Right ventricle myocardium inferior (tissue), 1 donor: ENCODE data around the gene GGTA1. TPM values are rescaled to one million over a fixed set of nuclear protein-coding genes. Genes with fewer than 3 reads are reported as not detected.
A peak's percentile ranks its signal among the peaks of the same experiment; 100 is the strongest.

Experiments used
- ATAC-seq: fragments of 200-7000 bp; cut with Tn5 transposase; one replicate; pipeline ENCODE4 v1.9.1; 2020; ENCODE audit warnings: mild to moderate bottlenecking, moderate library complexity
- DNase-seq: peaks from one replicate; pipeline ENCODE4 v3.0.0; 2021; ENCODE audit errors: missing footprints
- intact Hi-C: fragments of 100-400 bp; cut with DNase I; formaldehyde crosslinking; loops from one replicate; pipeline ENCODE4 v1.11.0; 2022
- total RNA-seq: library from RNA; stranded (reverse); fragmentation: NEBNext Ultra II Directional; extraction: Animal tissue kit (Norgen Biotek cat#: 25700); gene quantifications from one replicate; pipeline ENCODE4 v1.2.1, GENCODE V29; 2021
- donor health status: DM: no; HTN: yes; CAD: no; lungs with severe emphysema.

Gene GGTA1
- total RNA-seq, 1 donor from 2014 or later: 27.9 TPM

DNA sequence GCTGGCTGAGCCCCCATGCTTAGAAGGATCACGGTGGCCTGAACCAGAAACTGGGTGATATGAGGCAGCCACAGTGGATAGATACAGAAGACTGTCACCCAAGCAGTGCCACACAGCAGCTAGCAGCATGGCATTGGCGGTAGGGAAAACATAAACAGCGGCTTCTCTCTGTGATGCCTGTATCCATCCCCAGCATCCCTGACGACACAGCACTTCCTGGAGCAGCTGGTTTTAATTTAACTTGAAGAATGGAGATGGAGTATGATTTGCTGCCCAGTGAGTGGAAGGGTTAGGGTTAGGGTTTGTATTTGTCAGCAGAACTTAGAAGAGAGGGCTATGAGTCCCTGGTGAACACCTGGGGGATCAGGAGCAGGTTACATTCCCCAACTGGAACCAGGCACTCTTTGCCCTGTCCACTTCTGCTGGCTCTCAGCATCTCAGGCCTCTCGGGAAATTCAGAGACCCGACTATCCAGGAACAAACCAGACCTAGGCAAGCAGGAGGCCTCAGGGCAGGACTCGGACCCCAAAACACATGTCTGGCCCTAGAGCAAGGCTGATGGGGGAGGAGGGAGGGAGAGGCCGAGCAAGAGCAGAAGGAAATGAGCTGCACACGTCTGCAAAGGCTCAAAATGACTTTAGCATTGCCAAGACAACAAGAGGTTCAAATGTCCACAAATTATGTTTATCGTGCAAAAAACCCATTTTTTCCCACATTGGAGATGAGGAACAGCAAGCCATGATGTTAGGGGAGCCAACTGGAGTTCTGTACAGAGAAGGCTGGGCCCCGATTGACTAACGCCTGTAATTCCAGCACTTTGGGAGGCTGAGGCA is 6.5 kb upstream of the GGTA1 start:
- intact Hi-C loops: no loop called here
- ATAC-seq: peak; percentile 15
- DNase-seq: no peak

DNA sequence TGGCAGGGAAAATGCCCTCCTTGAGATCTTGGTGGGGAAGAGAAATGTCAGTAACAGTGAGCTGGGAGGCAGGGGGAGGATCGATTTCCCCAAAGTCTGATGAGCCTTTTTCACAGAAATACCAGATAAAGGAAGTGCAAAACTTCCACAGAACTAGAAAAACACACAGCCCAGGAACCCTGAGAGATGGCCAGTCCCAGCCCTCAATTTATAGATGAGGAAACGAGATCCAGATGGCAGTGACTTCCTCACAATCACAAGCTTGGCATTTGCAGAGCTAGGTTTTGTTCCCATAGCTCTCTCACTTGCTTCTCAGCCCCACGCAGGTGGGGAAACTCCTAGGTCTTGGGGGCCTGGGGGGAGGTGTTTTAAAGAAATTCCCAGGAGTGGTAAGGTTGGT is 3.8 kb upstream of the GGTA1 start:
- intact Hi-C loops: no loop called here
- DNase-seq: no peak
- ATAC-seq: no peak

DNA sequence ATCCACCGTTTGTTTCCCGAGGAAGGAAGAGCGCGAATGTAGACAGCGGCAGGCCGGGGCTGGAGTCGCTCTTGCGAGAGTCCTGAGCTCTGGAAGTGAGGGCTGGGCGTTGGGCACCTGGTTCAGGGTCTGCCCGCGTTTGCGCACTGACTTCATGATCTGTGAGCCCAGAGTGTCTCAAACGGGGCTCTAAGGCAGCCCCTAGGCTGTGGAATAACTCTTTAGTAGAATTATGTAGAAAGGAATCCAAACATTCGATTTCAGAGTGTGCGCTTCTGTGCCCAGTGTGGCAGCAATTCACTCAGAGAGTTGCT is 478 bp upstream of the GGTA1 start:
- DNase-seq (no peak), ATAC-seq (no peak)
- intact Hi-C loops: no loop called here

DNA sequence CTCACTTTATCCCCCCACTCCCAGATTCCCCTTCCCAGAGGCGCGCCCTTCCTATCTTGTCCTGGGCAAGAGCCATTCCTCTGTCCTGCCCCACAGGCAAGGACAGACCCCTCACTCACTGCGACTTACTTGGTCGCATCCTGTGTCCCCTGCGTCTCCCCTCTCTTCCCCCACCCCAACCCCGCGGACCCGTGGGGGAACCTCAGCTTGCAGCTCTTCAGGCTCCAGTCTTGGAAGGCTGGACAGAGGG is 542 bp downstream of the GGTA1 start:
- DNase-seq: no peak
- no peak for ATAC-seq
- intact Hi-C loops: loop anchor here (2.0 kb wide), 1 partner anchor 40 kb away; no protein-coding TSS in a partner anchor

DNA sequence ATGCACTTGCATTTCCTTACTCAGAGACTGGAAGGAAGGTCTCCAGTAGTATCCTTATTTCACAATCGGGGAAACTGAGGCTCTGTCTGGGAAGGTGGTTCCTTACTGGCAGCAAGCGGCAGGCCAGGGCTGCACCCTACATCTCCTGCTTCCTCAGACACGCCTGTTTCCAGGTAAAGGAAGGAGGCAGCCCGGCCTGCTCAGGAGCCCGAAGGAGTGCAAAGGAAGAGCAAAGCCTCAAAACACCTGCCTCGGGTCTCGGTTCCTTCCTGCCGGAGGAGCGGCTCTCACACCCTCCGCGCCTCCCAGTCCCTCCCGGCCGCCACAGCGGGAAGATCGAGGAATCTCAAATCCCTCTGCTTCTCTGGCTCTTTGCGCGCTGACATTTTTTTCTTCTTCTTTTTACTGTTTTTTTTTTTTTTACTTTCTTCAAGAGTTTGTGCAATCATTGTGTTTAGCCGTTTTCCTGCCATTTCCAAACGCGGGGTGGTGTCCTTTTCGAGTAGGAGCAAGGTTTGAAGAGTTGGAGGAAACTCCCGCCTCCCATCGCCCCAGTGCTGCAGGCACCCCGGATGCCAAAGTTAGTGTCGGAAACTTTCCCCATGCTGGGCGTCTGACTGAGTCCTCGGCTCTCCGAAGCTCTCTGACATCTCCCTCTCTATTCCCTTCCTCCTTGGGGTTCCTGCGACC is 1.0 kb downstream of the GGTA1 start:
- DNase-seq (peak; percentile 78), ATAC-seq (peak; percentile 28)
- intact Hi-C loops: loop anchor here (1.0 to 2.0 kb wide), 2 partner anchors 35 to 40 kb away; no protein-coding TSS in a partner anchor

DNA sequence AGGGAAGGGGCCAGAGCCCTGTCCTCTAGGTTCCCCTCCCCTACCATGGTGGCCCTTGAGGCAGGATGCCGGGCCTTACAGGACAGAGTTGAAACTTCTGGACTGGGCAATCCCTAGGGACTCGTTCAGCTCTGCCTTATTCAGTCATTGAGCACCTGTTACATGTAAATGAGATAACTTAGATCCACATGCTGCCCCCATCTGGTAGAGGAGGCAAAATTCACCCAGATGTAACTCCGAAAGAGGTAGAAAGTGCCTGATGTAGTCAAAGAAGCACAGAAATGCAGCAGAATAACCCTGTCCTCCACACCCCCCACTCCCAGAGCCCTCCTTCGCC is 1.5 kb downstream of the GGTA1 start:
- no peak for DNase-seq
- ATAC-seq: peak; percentile 61
- intact Hi-C loops: loop anchor here (1.0 to 2.0 kb wide), 2 partner anchors 35 to 41 kb away; no protein-coding TSS in a partner anchor

DNA sequence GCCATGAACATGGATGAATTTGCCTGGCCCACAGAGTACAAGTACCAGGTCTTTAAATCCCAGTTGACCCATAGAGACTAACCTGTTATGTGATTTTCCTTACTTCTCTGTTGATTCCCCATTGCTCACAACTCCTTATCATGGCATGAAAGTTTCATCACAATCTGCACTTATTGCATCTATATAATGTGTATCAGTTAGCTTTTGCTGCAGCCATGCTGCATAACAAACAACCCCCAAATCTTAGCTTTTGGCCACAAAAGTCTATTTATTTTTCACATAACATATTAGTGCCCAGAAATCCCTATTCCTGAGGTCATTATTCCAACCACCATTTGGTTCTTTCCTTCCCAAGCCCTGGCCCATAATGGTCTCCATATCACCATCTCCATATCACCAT is 3.7 kb downstream of the GGTA1 start:
- intact Hi-C loops: no loop called here
- no peak for DNase-seq
- ATAC-seq: no peak

DNA sequence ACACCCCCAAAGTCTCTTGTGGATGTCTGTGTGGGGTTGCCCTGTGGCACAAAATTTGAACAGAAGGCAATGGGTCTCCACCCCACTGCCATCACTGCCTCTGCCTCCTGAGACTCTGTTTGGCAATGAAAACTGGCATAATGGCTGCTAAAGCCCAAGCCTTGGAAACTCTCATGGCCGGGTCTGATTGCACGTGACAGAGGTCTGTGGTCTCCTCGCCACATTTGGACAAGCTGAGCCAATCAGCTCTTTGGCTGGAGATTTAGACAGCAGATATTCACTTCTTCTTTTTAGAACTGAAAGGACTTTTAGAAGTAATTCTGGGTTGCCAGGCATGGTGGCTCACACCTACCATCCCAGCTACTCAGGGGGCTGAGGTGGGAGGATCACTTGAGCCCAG is 5.5 kb downstream of the GGTA1 start:
- DNase-seq (no peak), ATAC-seq (no peak)
- intact Hi-C loops: no loop called here

DNA sequence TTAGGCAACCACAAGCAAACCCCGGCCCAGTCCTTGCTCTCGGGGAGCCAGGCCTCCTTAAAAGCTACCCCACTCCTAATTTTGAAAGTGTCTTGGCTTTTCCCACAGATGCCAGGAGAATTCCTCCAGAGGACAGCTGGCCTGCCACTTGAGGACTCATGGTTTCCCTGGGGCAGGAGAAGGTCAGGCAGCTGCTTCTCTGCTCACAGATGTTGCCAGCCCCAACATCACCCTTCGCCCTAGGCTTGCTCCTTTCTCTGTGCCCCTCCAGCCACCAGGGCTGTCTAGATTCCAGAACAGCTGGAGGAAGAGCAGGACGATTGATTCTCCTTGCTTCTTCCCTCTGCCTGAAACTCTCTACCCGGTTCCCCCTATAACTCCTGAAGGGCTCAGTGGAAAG is 8.5 kb downstream of the GGTA1 start:
- intact Hi-C loops: no loop called here

DNA sequence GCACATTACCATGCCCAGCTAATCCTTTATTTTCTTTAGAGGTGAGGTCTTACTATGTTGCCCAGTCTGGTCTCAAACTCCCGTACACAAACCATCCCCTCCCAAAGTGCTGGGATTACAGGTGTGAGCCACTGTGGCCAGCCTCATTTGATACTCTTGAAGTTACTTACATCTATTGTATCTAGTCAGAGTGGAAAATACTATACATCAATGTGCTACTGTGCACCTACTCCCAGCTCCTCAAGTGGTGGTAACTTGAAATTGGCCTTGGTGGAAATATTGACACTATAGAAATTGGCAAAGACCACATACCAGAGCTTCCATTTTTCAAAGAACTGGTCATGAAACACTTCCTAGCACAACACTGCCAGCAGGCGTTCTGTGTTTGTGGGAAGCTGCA is 10.3 kb downstream of the GGTA1 start:
- no peak for DNase-seq
- no peak for ATAC-seq
- intact Hi-C loops: no loop called here

More for the DNA sequence above, 8.5 kb downstream of the GGTA1 start:
- ATAC-seq (no peak), DNase-seq (no peak)

DNA sequence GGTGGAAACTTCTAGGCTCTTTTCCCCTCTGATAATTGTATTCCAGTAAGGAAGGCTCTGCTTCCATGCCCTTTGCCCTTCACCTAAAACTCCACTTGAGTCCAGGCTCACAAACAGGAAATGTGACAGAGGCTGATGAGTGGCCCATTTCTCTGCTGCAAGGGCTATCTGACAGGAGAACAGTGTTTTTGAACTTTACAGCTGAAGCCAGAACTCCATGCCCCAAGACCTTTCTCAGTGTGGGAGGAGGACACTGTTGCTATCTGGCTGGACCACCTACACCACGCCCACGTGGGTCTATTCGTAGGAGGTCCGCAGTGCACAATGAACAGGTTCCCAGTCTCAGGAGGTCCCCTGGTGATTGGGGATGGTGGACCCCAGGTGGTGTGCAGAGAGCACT is 13.6 kb downstream of the GGTA1 start:
- intact Hi-C loops: no loop called here
- DNase-seq: no peak
- ATAC-seq: no peak

DNA sequence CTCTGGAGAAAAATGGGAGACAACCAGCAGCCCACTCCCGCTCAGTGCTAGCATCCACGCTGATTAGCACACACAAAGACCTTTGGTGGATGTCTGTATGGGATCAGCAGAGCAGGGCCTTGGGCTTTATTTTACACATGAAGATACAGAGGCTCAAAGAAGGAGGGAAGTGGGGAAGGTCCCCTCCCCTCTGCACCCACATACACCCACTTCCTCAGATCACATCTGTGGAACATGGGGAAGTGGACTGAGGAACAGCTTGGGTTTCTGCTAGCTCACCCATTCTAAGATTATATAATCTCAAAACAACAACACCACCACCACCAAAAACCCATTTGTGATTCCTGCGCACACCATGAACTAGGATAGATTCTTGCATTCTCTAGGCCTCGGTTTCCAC is 14.0 kb downstream of the GGTA1 start:
- peak; percentile 79 for ATAC-seq
- intact Hi-C loops: no loop called here
- DNase-seq: no peak

DNA sequence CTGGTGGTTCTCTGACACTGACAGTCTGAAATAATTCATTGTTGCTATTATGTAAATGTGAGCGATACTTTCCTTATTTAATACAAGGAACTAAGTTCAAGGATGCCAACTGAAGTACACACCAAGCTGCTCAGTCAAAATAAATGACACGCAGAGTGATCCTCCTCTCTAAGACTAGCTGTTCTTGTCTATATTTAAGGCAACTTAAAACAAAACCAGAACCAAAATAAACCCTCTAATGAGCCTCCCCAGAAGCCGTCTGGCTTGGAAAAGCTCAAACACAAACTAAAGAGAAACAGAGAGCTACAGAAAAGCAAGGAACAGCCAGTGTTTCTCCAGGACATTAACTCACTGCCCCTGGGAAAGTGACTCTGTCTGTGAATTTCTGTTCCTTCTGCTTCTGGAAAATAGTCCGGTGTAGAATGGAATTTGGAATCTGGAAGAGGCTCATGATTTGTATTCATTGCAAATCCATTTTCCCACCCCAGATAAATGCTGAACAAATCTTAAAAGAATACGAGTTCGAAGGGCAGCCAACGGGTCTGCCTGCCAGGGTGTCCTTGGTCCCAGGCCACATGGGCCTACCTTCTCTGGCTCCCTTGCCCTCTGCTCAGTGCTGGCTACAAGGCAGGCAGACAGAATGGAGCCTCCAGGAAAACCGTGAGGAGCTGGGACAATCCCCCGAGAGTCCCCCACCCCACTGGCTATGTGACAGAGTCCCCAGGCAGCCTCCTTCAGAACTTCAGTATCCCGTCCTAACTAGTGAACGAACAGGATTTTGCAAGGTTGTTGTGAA is 14.8 kb downstream of the GGTA1 start:
- intact Hi-C loops: no loop called here
- ATAC-seq (peak; percentile 15), DNase-seq (no peak)

DNA sequence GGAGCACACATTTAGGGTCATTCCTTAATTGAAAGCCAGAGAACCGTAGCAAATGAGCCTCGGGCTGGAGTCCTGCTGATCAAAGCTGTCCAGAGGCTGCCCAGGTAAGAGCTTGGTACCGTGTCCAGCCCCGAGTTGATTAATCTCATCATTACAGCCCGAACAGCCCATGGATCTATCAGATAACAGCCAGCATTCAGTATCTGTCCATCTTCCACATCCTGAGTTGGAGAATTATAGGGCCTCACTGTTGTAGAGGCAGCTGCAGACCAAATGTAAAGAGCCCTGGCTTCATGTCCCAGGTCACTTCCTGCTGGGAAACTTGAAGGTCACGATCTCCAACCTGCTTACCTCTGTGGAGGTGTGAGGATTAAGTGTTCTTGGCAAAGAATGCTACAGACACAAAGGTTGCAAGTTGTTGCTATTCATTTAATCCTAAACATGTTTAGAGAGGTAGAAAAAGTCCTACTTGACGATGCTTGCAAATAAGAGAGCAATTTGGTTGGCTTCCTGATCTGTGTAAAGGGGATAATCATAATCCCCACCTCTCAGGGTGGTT is 16.1 kb downstream of the GGTA1 start:
- no peak for ATAC-seq
- intact Hi-C loops: no loop called here
- DNase-seq: no peak

DNA sequence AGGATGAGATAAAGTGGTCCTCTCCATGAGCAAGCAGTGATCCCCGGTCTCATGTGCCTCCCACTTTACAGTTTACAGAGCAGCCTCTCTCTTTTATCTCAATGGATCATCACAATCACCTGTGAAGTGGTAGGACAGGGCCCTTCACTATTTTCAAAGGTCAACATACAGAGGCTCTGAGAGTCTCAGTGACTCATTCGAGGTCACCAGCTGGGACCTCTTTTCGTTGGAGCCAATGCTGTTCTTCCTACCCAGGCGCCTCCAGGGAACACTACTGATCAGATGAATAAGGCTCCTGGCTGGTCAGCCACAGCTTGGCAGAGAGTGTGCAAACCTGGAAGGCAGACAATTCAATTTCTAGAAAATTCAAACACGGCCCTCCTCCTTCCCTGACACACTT is 16.6 kb downstream of the GGTA1 start:
- DNase-seq (no peak), ATAC-seq (no peak)
- intact Hi-C loops: no loop called here

DNA sequence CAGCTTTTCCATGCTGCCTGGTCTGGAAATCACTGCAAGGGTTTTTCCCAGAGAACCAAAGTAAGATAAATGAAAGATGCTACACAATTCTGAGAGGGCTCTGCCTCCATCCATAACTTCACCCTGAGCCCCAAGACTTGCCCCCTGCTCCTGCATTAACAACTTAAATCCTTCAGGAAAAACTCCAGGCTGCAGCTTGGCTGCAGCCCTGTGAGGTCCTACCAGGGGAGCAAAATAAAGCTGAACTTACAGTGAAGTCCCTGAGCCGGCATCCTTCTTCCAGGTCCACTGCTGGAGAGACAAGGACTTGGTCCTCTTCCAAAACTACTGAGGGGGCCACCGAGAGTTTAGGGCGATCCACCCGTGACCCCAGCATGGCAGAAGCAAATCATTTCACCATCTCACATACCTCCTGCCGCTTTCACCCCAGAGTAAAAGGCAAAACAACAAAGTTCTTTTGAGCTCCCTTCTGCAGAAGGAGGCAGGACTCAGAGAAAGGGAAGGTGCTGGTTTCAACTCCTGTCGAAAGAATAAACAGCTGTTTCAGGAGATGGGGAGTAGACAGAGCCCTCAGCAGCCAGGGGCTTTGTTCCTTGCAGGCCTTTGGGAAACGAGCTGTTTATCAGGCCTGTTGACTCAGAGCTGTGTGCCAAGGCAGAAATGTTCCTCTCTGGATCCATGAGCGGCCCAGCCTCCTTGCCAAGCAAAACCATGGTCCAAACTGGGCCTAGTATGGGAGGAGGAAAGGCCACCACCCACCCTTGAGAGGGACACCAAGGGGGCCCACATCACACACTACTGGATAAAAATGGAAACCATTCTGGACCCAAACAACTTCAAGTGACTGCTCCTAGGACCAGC is 20.6 kb downstream of the GGTA1 start:
- peak; percentile 53 for ATAC-seq
- no peak for DNase-seq
- intact Hi-C loops: no loop called here

DNA sequence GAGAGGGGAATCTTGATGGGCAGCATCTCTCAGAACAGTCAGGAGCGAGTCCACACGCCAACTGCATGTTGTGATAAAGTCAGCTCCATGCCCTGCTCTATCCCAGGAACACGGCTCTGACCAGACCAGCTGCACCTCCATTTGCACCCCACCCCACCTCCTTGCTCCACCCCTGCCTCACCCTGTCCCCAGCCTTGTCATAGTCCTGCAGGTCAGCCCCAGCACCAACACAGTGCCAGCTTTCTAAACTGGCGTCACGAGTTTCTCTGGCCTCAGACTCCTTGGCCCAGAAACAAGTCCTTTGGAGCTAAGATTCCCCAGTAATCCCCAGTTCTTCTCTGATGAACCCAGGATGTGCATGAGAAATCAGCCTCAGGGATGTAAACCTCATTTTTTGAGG is 23.5 kb downstream of the GGTA1 start:
- ATAC-seq: no peak
- DNase-seq: no peak
- intact Hi-C loops: no loop called here

DNA sequence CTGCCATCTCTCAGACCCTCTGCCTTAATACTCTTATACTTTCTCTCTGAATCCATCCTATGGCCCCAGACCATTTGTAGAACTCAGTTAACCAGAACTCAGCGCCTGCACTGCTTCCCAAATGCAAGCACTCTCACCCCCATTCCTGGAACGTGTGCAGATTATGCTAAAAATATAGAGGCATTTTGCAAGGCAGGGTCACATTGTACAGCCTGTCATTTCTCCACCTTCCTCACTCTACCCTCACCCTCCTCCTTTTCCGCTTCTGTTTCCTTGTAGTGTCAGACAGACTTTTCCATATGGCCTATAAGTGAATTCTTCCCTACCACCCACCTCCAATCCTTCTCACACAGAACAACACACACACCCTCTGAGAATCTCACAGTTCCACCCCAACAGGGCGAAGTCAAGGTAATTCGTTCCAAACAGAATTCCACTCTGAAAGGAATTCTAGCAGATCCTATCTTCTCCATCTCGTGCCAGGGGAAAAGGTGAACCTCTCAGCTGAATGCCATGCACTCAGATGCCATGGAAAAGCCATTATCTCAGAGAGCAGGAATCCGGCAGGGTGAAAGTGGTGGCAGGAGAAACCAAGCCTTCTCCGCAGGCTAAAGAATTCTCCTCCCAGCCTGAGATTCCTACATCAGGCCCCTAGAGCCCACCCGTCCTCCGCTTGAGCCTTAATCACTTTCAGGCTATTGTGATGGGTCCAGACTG is 25.3 kb downstream of the GGTA1 start:
- intact Hi-C loops: no loop called here
- DNase-seq: no peak

More for the DNA sequence above, 25.3 kb downstream of the GGTA1 start:
- ATAC-seq: peak; percentile 83
